HFF-Myc (cell line): ENCODE data around the gene ZDHHC22.
A peak's percentile ranks its signal among the peaks of the same experiment; 100 is the strongest.

Source experiments
- DNase-seq: peaks from one replicate; pipeline ENCODE4 v3.0.0-alpha.2; 2011; ENCODE audit warnings: low read depth; ENCODE audit errors: extremely low read depth
- H3K4me3 ChIP-seq: replicated peaks from 2 replicates; pipeline ENCODE4 v1.5.1; 2011; ENCODE audit warnings: low read depth, mild to moderate bottlenecking, control low read depth, low read length
- TF ChIP-seq, protein P1 (sequence below): IDR thresholded peaks from 2 replicates; pipeline ENCODE4 v1.5.1; 2012; ENCODE audit warnings: mild to moderate bottlenecking, low read depth, low read length, control low read depth; ENCODE audit errors: missing control alignments

ZDHHC22 gene

GRCh38 chr14:77128414-77128891 is 13.1 kb downstream of the ZDHHC22 start:
- H3K4me3 ChIP-seq: no peak overlapping the region
- TF ChIP-seq, protein P1, sequence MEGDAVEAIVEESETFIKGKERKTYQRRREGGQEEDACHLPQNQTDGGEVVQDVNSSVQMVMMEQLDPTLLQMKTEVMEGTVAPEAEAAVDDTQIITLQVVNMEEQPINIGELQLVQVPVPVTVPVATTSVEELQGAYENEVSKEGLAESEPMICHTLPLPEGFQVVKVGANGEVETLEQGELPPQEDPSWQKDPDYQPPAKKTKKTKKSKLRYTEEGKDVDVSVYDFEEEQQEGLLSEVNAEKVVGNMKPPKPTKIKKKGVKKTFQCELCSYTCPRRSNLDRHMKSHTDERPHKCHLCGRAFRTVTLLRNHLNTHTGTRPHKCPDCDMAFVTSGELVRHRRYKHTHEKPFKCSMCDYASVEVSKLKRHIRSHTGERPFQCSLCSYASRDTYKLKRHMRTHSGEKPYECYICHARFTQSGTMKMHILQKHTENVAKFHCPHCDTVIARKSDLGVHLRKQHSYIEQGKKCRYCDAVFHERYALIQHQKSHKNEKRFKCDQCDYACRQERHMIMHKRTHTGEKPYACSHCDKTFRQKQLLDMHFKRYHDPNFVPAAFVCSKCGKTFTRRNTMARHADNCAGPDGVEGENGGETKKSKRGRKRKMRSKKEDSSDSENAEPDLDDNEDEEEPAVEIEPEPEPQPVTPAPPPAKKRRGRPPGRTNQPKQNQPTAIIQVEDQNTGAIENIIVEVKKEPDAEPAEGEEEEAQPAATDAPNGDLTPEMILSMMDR: no peak
- no peak for DNase-seq

DNA sequence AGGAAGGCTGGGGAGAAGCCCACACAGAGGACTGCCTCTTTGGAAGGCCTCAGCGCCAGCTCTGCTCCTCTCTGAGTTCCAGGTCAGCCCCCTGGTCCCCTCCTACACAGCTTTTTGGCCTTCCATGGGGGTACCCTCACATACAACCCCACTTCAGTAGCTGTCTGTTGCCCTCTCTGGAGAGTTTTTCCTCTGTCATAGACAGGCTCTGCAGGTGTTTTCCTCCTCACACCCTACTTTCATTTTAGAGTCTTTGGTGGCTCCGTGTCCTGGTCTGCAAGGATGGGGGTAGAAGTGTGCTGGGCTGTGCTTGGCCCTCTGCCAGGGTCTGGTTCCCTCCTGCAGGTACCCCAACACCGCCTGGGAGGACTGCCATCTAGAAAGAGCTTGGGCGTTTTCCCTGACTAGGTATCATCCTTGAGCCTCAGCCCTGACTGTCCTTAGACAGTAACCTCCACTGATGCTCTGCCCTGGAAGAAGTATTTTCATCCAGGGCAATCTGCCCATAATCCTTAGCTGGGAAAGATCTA is 15.1 kb downstream of the ZDHHC22 start:
- H3K4me3 ChIP-seq: no peak overlapping the region
- TF ChIP-seq, protein P1: no peak
- no peak for DNase-seq

GRCh38 chr14:77125823-77126325 is 15.7 kb downstream of the ZDHHC22 start:
- DNase-seq: no peak
- TF ChIP-seq, protein P1: no peak
- H3K4me3 ChIP-seq: no peak overlapping the region

- DNase-seq: no peak
- TF ChIP-seq, protein P1: no peak
- no peak overlapping the region for H3K4me3 ChIP-seq
Measured at GRCh38 chr14:77125281-77125801, 16.2 kb downstream of the ZDHHC22 start.

DNA sequence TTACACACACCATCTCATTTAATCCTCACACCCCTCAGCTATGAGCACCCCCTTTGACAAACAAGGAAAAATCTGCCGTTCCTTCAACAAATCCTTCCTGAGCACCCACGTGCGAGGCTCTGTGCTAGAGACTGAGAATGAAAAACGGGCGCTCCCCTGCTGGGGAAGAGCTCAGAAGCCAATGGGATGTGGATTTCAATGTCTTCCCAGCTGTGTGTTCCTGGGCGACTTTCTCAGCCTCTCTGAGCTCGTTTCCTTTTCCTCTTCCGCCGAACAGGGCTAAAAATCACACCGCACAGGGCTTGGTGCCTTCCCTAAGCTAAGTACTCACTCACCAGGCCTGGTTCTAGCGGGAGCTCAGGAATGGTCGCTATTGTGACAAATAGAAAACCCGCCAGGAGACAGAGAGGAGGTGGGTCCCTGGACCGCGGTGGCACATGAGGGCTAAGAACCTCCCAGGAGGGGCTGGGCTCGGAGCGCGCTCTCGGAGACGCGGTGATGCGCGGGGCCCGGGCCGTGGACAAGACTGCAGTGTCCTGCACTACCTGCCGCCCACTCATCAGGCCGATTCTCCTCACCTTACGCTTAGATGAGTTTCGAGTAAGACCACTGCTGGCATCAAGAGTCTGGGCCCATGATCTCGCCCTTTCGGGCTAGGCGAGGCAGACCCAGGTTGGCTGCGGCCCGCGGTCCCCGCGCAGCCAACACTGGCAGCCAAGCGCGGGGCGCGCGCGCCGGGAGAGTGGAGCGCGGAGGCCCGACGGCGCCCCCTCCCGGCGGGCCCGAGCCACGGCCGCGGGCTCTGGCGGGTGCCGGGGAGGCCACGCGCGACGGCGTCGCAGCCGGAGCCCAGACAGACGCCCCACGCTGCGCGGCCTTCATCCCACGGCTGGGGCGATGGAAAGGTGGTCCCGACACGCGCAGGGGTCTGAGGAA is 17.0 kb downstream of the ZDHHC22 start:
- TF ChIP-seq, protein P1: no peak
- H3K4me3 ChIP-seq: peak overlapping the region; percentile 38

DNA sequence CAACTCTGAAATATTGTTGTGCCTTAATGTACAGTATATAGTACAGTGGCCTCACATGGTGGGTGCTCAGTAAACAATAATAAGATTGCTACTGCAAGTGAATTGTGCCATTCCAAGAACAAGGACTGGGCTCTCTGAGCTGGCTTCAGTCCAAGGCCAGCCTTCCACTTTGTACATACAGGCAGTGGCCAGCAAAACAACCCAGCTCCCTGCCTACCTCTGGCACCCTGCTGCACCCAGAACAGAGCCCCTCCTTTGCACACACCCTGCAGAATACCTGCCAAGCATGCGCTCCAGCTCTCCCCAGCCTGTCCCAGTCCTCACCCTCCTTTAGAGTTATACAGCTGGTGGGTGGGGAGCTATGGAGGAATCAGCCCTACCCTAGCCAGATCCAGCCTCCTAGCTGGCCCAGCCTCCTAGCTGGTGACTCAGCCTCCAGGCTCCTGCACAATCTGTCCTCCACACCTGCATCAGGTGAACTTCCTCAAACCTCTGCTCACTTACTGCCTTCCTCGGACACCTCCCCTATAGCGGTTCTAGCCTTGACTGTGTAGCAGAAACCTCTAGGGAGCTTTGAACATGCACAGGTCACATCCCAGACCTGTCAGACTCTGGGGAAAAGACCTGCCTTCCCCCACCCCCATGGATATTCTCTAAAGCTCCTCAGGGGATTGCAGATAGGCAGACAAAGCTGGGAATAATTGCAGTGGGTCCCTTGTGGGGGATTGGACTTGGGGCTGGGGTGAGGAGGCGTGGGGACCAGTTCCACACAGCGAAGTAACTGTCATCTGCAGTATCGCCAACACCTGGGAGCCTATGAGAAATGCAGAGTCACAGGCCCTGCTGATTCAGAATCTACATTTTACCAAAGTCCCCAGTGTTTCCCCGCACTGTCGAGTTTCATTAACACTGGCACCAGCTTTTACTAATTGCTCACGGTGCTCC is 17.9 kb downstream of the ZDHHC22 start:
- no peak overlapping the region for H3K4me3 ChIP-seq
- no peak for DNase-seq
- TF ChIP-seq, protein P1: no peak

More for the DNA sequence above, 17.0 kb downstream of the ZDHHC22 start:
- no peak for DNase-seq
